Neural cell (in vitro differentiated cells): ENCODE results near the gene JAG2. TPM values are rescaled to one million over a fixed set of nuclear protein-coding genes. Genes with fewer than 3 reads are reported as not detected.

Experiments used
- H2AFZ ChIP-seq: fragments of 200-600, 300-800 bp; sonication (generic), shearing (Covaris generic); 2 replicates; pipeline ENCODE4 v1.6.0; 2014; ENCODE audit warnings: low read depth, mild to moderate bottlenecking, antibody characterized with exemption, low read length, moderate library complexity
- H3F3A ChIP-seq: fragments of 200-600 bp; shearing (Covaris generic); 2 replicates; pipeline ENCODE4 v1.6.1; 2016; ENCODE audit warnings: mild to moderate bottlenecking, moderate library complexity, mixed read lengths, antibody characterized with exemption, low read length; ENCODE audit not compliant: insufficient read depth, poor library complexity, severe bottlenecking
- H3K27ac ChIP-seq: fragments of 200-600, 300-800 bp; sonication (generic), shearing (Covaris generic); 2 replicates; pipeline ENCODE4 v1.5.1; 2014; ENCODE audit warnings: mild to moderate bottlenecking, low read length, moderate library complexity
- H3K27me3 ChIP-seq: fragments of 300-800, 200-600 bp; sonication (generic), shearing (Covaris generic); 2 replicates; pipeline ENCODE4 v1.6.0; 2014; ENCODE audit warnings: mild to moderate bottlenecking, low read depth, low read length, moderate library complexity; ENCODE audit not compliant: insufficient read depth
- H3K36me3 ChIP-seq: fragments of 300-800, 200-600 bp; sonication (generic), shearing (Covaris generic); 2 replicates; pipeline ENCODE4 v1.5.1; 2014; ENCODE audit warnings: mild to moderate bottlenecking, antibody characterized with exemption, low read length, moderate library complexity; ENCODE audit not compliant: insufficient read depth
- H3K4me2 ChIP-seq: fragments of 300-800, 200-600 bp; sonication (generic), shearing (Covaris generic); 2 replicates; pipeline ENCODE4 v1.6.0; 2014; ENCODE audit warnings: mild to moderate bottlenecking, low read length
- H3K4me3 ChIP-seq: fragments of 300-800, 200-600 bp; sonication (generic), shearing (Covaris generic); 2 replicates; pipeline ENCODE4 v1.5.1; 2014; ENCODE audit warnings: mild to moderate bottlenecking, low read length, moderate library complexity
- H3K79me2 ChIP-seq: fragments of 200-600 bp; shearing (Covaris generic); replicated peaks from 2 replicates; pipeline ENCODE4 v1.6.0; 2014; ENCODE audit warnings: mild to moderate bottlenecking, low read length, moderate library complexity; ENCODE audit not compliant: insufficient read depth
- H3K9ac ChIP-seq: fragments of 300-800, 200-600 bp; sonication (generic), shearing (Covaris generic); 2 replicates; pipeline ENCODE4 v1.6.1; 2016; ENCODE audit warnings: mild to moderate bottlenecking, low read length, mixed read lengths
- H3K9me2 ChIP-seq: fragments of 200-600 bp; shearing (Covaris generic); 2 replicates; pipeline ENCODE4 v1.6.1; 2016; ENCODE audit warnings: mild to moderate bottlenecking, low read length, mixed read lengths; ENCODE audit not compliant: insufficient read depth
- H3K9me3 ChIP-seq: fragments of 200-600, 300-800 bp; sonication (generic), shearing (Covaris generic); 2 replicates; pipeline ENCODE4 v1.6.1; 2016; ENCODE audit warnings: mild to moderate bottlenecking, mixed run types, low read length, moderate library complexity, mixed read lengths
- H4K20me1 ChIP-seq: fragments of 200-600 bp; shearing (Covaris generic); 2 replicates; pipeline ENCODE4 v1.6.1; 2016; ENCODE audit warnings: mild to moderate bottlenecking, mixed run types; ENCODE audit not compliant: insufficient read depth
- EP300 ChIP-seq: fragments of 450-650 bp; conservative IDR thresholded peaks from 2 replicates; pipeline ENCODE4 v1.6.1; 2014; ENCODE audit warnings: antibody characterized with exemption, mild to moderate bottlenecking, moderate library complexity; ENCODE audit not compliant: poor library complexity, severe bottlenecking
- EZH2 ChIP-seq: fragments of 200-600, 300-800 bp; shearing (Covaris generic), sonication (generic); IDR thresholded peaks from 2 replicates; pipeline ENCODE4 v1.6.1; 2014; ENCODE audit warnings: antibody characterized with exemption, low read length, borderline replicate concordance, mild to moderate bottlenecking; ENCODE audit not compliant: insufficient read depth, poor library complexity, severe bottlenecking
- MXI1 ChIP-seq: fragments of 450-650 bp; conservative IDR thresholded peaks from 2 replicates; pipeline ENCODE4 v1.6.1; 2014; ENCODE audit warnings: antibody characterized with exemption, mild to moderate bottlenecking; ENCODE audit not compliant: poor library complexity, severe bottlenecking
- POLR2AphosphoS5 ChIP-seq: IDR thresholded peaks from 2 replicates; pipeline ENCODE4 v1.6.1; 2012
- RAD21 ChIP-seq: fragments of 450-650 bp; conservative IDR thresholded peaks from 2 replicates; pipeline ENCODE4 v1.6.1; 2014; ENCODE audit warnings: antibody characterized with exemption, mild to moderate bottlenecking, moderate library complexity
- SMC3 ChIP-seq: fragments of 450-650 bp; conservative IDR thresholded peaks from 2 replicates; pipeline ENCODE4 v1.6.1; 2014; ENCODE audit warnings: antibody characterized with exemption, mild to moderate bottlenecking, moderate library complexity; ENCODE audit not compliant: poor library complexity
- TAF1 ChIP-seq: IDR thresholded peaks from 2 replicates; pipeline ENCODE4 v1.6.1; 2012; ENCODE audit warnings: low read depth
- polyA plus RNA-seq: library from polyadenylated mRNA; depleted of rRNA; stranded (reverse); fragments of >200 nt; gene quantifications from 2 replicates; pipeline ENCODE4 v1.2.3, GENCODE V29; 2014
- TF ChIP-seq, protein P1 (sequence below): fragments of 450-650 bp; IDR thresholded peaks from 2 replicates; pipeline ENCODE4 v1.5.1; 2014; ENCODE audit warnings: antibody characterized with exemption, mild to moderate bottlenecking, moderate library complexity; ENCODE audit not compliant: poor library complexity, severe bottlenecking
- TF ChIP-seq, protein P2 (sequence below): IDR thresholded peaks from 2 replicates; pipeline ENCODE4 v1.6.1; 2012; ENCODE audit warnings: borderline replicate concordance

JAG2 gene
- polyA plus RNA-seq, 1 donor from 2014 or later, result 20.3 TPM

DNA sequence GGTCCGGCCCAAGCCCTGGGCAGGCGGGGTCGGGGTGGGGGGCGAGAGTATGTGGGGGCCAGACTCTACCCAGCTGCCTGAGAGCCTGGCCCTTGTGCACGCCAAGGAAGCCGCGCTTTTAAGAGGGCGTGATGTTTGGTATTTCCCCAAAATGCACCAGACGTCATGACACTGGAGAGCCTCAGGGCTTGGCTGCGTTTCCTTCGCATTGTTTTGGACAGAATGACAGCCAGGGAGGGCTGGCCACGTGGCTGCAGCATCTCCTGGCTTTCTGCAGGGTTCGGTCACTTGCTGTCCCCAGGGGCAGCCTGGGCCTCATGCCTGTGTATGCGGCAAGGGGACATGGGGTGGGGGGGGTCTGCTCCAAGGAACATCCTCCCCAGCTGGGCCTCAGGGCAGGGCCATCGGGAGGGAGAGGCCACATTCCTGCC, 28.6 kb upstream of the JAG2 start:
- Histone ChIP-seq H3K9me3 (no peaks in the 10 kb centered on the region), H4K20me1 (no peaks in the 10 kb centered on the region), H3K27ac (no peak overlapping the region), H3K4me3 (no peak overlapping the region), H3K27me3 (no peaks in the 10 kb centered on the region), H2AFZ (no peak overlapping the region), H3K9ac (no peak overlapping the region), H3F3A (no peaks in the 10 kb centered on the region), H3K36me3 (no peaks in the 10 kb centered on the region), H3K4me2 (no peak overlapping the region), H3K79me2 (no peaks in the 10 kb centered on the region), H3K9me2 (no peaks in the 10 kb centered on the region)
- TF ChIP-seq EZH2, result no peak
- TF ChIP-seq, protein P1, sequence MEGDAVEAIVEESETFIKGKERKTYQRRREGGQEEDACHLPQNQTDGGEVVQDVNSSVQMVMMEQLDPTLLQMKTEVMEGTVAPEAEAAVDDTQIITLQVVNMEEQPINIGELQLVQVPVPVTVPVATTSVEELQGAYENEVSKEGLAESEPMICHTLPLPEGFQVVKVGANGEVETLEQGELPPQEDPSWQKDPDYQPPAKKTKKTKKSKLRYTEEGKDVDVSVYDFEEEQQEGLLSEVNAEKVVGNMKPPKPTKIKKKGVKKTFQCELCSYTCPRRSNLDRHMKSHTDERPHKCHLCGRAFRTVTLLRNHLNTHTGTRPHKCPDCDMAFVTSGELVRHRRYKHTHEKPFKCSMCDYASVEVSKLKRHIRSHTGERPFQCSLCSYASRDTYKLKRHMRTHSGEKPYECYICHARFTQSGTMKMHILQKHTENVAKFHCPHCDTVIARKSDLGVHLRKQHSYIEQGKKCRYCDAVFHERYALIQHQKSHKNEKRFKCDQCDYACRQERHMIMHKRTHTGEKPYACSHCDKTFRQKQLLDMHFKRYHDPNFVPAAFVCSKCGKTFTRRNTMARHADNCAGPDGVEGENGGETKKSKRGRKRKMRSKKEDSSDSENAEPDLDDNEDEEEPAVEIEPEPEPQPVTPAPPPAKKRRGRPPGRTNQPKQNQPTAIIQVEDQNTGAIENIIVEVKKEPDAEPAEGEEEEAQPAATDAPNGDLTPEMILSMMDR, result no peak
- no peak for TF ChIP-seq SMC3
- TF ChIP-seq TAF1, result no peak
- no peak for TF ChIP-seq POLR2AphosphoS5

DNA sequence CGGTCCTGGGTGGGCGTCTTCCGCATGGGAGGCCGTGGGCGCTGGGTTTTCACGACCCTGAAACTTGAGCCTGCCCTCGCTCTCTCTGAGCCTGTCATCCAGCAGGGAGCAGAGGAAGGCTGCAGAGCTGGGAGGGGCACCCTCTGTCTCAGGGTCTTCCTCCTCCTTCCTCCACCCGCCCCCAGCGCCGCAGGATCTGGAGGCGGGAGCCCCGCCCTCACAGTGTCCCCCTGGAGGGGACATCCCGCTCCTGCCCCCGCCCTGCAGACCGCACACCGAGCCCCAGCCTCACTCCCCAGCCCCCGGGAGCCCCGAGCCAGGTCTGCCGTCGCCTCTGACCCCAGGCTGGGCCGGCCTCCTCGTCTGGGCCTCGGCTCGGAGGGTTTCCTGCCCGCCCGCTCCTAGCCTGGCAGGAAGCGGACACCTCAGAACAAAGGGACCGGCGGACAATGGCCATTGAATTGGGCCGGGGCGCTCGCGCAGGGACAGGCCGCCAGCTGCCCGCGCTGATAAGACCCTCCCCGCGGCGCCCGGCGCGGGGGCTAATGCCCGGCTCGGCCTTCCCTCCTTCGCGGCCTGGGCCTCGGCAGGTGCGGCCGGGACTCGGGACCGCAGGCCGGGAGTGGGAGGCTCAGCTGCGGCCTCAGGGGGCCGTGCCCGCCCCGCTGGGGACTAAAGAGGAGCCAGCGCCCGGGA, 27.8 kb upstream of the JAG2 start:
- Histone ChIP-seq H3K27ac (no peak overlapping the region), H3K9me2 (no peaks in the 10 kb centered on the region), H4K20me1 (no peaks in the 10 kb centered on the region), H3F3A (no peaks in the 10 kb centered on the region), H3K27me3 (no peaks in the 10 kb centered on the region), H3K9ac (peak overlapping the region; percentile 45), H3K79me2 (no peaks in the 10 kb centered on the region), H2AFZ (no peak overlapping the region), H3K9me3 (no peaks in the 10 kb centered on the region), H3K4me3 (no peak overlapping the region), H3K36me3 (no peaks in the 10 kb centered on the region), H3K4me2 (no peak overlapping the region)
- TF ChIP-seq EZH2 (no peak), EP300 (no peak), RAD21 (no peak)
- TF ChIP-seq, protein P1, result no peak

DNA sequence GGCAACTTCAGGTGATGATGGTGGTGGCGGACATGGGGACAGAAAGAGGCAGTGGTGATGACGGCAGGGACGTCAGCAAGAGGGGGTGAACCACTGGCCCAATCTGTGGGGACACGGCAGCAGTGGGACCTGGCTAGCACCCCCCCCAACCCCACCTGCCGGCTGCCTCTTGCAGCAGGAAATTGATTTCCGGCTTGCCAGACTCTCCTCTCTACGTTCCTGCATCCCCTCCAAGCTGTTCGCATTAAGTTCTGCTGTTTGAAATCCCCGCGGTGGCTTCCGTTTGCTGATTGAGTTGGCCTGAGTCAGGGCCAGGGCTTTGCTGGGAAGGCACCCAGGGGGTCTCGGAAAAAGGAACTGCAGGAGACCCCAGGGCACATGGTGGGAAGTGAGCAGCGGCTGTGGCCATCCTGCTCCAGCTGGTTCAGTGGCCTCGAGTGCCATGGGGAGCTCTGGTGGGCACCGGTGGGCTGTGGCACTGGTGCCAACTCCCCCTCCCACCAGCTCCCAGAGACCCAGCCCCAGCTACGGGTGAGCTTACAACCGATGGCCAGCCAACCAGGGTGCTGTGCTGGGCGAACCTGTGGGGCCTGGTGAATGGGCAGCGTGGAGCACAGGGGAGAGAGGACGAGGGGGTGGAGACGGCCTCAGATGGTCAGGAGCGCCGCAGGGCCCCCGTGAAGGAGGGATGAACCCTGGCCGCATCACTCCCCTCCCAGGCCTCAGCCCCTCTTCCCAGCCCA, 27.1 kb upstream of the JAG2 start:
- H3K27ac ChIP-seq, result no peak overlapping the region
- H3K9ac ChIP-seq, result peak overlapping the region; percentile 45

More for the DNA sequence above, 27.1 kb upstream of the JAG2 start:
- no peaks in the 10 kb centered on the region for H3K9me2 ChIP-seq
- no peaks in the 10 kb centered on the region for H3K79me2 ChIP-seq
- TF ChIP-seq MXI1, result no peak
- TF ChIP-seq EZH2, result no peak
- TF ChIP-seq EP300, result no peak
- TF ChIP-seq RAD21, result no peak
- TF ChIP-seq POLR2AphosphoS5, result no peak
- TF ChIP-seq, protein P2, sequence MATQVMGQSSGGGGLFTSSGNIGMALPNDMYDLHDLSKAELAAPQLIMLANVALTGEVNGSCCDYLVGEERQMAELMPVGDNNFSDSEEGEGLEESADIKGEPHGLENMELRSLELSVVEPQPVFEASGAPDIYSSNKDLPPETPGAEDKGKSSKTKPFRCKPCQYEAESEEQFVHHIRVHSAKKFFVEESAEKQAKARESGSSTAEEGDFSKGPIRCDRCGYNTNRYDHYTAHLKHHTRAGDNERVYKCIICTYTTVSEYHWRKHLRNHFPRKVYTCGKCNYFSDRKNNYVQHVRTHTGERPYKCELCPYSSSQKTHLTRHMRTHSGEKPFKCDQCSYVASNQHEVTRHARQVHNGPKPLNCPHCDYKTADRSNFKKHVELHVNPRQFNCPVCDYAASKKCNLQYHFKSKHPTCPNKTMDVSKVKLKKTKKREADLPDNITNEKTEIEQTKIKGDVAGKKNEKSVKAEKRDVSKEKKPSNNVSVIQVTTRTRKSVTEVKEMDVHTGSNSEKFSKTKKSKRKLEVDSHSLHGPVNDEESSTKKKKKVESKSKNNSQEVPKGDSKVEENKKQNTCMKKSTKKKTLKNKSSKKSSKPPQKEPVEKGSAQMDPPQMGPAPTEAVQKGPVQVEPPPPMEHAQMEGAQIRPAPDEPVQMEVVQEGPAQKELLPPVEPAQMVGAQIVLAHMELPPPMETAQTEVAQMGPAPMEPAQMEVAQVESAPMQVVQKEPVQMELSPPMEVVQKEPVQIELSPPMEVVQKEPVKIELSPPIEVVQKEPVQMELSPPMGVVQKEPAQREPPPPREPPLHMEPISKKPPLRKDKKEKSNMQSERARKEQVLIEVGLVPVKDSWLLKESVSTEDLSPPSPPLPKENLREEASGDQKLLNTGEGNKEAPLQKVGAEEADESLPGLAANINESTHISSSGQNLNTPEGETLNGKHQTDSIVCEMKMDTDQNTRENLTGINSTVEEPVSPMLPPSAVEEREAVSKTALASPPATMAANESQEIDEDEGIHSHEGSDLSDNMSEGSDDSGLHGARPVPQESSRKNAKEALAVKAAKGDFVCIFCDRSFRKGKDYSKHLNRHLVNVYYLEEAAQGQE, result no peak
- TF ChIP-seq SMC3, result no peak
- TF ChIP-seq TAF1, result no peak
- TF ChIP-seq, protein P1, result no peak
- H4K20me1 ChIP-seq, result no peaks in the 10 kb centered on the region
- no peaks in the 10 kb centered on the region for H3K9me3 ChIP-seq
- no peaks in the 10 kb centered on the region for H3K27me3 ChIP-seq
- no peaks in the 10 kb centered on the region for H3F3A ChIP-seq
- no peak overlapping the region for H2AFZ ChIP-seq
- no peaks in the 10 kb centered on the region for H3K36me3 ChIP-seq
- no peak overlapping the region for H3K4me2 ChIP-seq
- no peak overlapping the region for H3K4me3 ChIP-seq
